GM21367 (cell line): Measurements from ENCODE around the gene C1D.

Source experiments
- ATAC-seq: cut with Tn5 transposase; IDR thresholded peaks from one replicate; pipeline ENCODE4 v1.9.1; 2021; ENCODE audit not compliant: unreplicated experiment

The C1D gene

GRCh38 chr2:68059784-68060525 is 2.8 kb downstream of the C1D start:
- no peak for ATAC-seq

- no peak for ATAC-seq
These were observed 5.0 kb downstream of the C1D start for GRCh38 chr2:68057658-68058396.

GRCh38 chr2:68052717-68053422 is 9.9 kb downstream of the C1D start:
- no peak for ATAC-seq

- ATAC-seq: no peak
These were observed 12.5 kb downstream of the C1D start for GRCh38 chr2:68050353-68050752.

- no peak for ATAC-seq
These were observed 16.1 kb downstream of the C1D start for GRCh38 chr2:68046642-68047240.

- ATAC-seq: no peak
These were observed 16.6 kb downstream of the C1D start for GRCh38 chr2:68046224-68046623.

GRCh38 chr2:68045342-68045741 is 17.5 kb downstream of the C1D start:
- no peak for ATAC-seq

GRCh38 chr2:68044099-68044498 is 18.7 kb downstream of the C1D start:
- ATAC-seq: no peak

- ATAC-seq: no peak
These were observed 19.1 kb downstream of the C1D start for GRCh38 chr2:68043695-68044094.

GRCh38 chr2:68043032-68043431 is 19.8 kb downstream of the C1D start:
- no peak for ATAC-seq

GRCh38 chr2:68041704-68042245 is 21.0 kb downstream of the C1D start:
- ATAC-seq: no peak

- no peak for ATAC-seq
These were observed 22.7 kb downstream of the C1D start for GRCh38 chr2:68040078-68040477.

GRCh38 chr2:68039317-68039716 is 23.5 kb downstream of the C1D start:
- no peak for ATAC-seq

GRCh38 chr2:68032702-68033101 is 30.1 kb downstream of the C1D start:
- ATAC-seq: no peak

GRCh38 chr2:68031542-68032160 is 31.2 kb downstream of the C1D start:
- no peak for ATAC-seq

GRCh38 chr2:68031043-68031442 is 31.8 kb downstream of the C1D start:
- no peak for ATAC-seq

GRCh38 chr2:68030529-68030928 is 32.3 kb downstream of the C1D start:
- no peak for ATAC-seq

- ATAC-seq: no peak
These were observed 34.8 kb downstream of the C1D start for GRCh38 chr2:68027959-68028358.

- no peak for ATAC-seq
These were observed 38.4 kb downstream of the C1D start for GRCh38 chr2:68024450-68024849.

- ATAC-seq: no peak
These were observed 38.9 kb downstream of the C1D start for GRCh38 chr2:68023904-68024303.

GRCh38 chr2:68018727-68019126 is 44.1 kb downstream of the C1D start:
- no peak for ATAC-seq
